Activated CD4-positive, alpha-beta T cell treated with anti-CD3 and anti-CD28 coated beads, Interleukin-2, amount 50 U/mL, for 4 hours (primary cell): ENCODE measurements around the gene NTN3.

Experiments
- DNase-seq, 2 experiments: peaks; one replicate each; pipeline ENCODE4 v3.0.0-alpha.2; 2020

The NTN3 gene

GRCh38 chr16:2480948-2481347, 9.9 kb downstream of the NTN3 start:
- no peak for DNase-seq

GRCh38 chr16:2481676-2482075, 10.6 kb downstream of the NTN3 start:
- no peak for DNase-seq

DNA sequence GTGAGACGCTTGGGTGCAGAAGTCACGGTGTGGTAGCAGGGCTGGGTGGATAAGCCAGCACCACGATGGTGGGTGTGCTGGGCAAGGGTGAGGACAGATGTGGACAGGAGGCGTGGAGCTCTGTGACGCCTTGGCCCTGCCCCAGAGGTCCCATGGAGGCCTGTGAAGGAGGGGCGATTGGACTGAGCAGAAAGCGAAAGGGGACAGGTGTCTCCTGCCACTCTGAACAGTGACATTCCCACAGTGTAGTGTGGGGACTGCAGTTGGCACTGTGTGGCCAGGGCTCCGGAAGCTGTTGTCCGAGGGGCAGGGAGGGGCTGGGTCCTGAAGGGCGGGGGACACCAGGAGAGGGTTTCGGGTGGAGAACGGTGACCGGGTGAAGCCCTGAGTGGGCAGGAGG, 11.2 kb downstream of the NTN3 start:
- no peak for DNase-seq

DNA sequence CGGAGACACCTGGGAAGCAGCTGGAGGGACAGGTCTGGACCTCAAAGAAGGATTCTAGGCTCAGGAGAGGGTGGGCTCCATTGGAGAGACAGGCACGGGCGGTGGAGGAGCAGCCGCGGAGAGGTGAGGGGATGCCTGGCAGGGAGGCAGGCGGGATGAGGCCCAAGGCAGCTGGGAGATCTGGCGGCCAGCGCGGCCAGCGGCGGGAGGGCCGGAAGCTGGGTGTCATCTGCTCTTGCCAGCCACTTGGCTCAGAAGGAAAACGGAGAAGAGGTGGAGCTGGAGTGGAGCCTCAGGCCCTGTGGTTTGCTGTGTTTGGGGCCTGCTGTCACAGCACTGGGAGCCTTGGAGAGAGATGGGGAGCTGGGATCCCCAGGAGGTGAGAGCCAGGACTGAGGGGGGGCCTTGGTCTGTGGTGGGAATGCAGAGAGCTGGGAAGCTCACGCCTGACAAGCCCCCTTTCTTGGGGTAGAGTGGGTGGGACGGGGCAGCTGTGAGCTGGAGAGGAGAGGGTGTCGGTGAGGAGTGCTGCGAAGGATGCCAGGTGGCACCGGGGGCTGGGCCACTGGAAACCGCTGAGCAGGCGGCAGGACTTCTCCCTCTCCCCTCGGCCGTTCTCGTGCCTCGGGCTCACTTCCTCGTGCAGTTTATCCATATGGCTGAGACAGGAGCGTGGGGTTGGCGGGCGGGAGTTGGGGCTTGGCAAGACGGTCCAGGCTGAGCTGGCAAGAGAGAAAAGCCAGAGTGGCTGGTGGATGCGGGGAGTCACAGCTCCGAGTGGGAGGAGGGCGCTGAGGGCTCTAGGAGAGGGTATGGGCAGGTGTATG, 11.8 kb downstream of the NTN3 start:
- no peak for DNase-seq

GRCh38 chr16:2483939-2484897, 13.1 kb downstream of the NTN3 start:
- DNase-seq = no peak

DNA sequence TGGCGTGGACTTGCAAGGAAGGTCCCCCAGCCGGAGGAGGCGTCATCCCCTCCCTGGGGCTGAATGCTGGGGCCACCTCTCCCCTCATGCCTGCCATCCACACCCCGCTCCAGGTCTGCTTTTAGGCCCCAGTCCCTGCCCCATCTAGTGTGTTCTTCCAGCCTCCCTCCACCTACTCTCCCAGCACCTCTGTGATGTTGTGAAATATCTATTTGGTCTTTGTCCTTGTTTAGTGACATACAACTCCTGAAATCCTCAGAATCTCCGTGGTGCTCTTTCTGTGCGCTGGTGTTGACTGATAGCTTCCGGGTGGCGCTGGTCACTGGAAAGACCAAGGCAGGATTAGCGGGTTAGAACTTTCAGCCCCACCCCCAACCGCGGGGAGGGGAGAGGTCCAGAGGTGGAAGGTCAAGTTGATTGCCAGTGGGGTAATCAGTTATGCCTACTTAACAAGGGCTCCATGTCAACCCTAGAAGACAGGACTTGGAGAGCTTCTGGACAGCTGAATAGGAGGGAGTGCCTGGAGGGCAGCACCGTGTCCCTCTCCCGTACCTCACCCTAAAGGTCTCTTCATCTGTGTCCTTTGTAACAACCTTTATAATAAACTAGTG, 13.9 kb downstream of the NTN3 start:
- no peak for DNase-seq

DNA sequence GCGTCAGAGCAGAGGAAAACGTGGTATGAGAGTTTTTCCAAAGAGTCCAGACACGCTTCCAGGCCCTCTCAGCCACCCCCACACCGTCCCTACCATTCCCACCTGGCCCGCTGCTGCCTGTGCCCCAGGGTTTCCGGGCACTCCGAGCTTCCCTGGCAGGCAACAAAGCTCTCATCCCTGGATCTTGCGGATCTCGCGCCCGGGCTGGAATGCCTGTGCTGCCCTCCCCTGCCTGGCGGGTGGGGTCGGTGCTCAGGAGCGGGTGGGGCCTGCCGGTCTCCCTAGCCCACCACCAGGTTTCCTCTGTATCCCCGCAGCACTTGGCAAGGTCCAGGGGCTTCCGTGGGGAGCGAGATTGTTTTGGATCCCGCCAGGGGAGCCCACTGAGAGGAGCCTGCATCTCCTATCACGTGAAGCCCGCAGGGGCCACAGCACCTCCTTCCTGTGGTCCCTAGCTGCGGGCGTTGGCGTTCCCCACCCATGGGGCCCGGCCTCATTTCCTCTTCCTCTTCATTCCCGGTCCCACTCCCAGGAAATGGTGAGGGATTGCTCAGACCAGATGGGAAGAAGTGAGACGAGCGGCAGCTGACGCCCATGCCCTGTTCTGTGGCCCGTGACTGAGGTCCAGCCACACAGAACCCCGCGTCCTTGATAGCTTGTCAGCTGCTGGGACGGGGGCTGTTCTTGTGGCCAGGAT, 14.9 kb downstream of the NTN3 start:
- DNase-seq = no peak

GRCh38 chr16:2486645-2487516, 15.8 kb downstream of the NTN3 start:
- peak; percentile 77 to 81 for DNase-seq

GRCh38 chr16:2487517-2487842, 16.4 kb downstream of the NTN3 start:
- no peak for DNase-seq

- no peak for DNase-seq
These were observed 16.9 kb downstream of the NTN3 start for GRCh38 chr16:2487903-2488531.

DNA sequence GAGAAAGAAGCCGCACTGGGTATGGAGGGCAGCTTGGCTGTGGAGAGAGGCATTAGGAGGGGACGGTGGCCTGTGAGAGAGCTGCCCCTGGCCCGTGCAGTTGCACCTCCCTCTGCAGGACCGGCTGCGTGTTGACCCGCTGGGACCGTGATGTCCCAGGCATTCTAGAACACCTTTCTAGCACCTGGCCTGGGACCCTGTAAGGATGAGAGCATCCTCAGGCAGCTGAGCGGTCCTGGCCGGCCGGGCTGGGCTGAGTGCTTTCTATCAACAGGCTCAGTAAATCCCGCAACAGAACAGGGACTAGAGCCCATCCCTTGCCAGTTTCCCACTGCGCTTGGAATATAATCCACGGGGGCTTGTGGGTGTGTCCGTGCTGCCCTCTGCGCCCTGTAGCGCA, 18.5 kb downstream of the NTN3 start:
- DNase-seq = no peak

DNA sequence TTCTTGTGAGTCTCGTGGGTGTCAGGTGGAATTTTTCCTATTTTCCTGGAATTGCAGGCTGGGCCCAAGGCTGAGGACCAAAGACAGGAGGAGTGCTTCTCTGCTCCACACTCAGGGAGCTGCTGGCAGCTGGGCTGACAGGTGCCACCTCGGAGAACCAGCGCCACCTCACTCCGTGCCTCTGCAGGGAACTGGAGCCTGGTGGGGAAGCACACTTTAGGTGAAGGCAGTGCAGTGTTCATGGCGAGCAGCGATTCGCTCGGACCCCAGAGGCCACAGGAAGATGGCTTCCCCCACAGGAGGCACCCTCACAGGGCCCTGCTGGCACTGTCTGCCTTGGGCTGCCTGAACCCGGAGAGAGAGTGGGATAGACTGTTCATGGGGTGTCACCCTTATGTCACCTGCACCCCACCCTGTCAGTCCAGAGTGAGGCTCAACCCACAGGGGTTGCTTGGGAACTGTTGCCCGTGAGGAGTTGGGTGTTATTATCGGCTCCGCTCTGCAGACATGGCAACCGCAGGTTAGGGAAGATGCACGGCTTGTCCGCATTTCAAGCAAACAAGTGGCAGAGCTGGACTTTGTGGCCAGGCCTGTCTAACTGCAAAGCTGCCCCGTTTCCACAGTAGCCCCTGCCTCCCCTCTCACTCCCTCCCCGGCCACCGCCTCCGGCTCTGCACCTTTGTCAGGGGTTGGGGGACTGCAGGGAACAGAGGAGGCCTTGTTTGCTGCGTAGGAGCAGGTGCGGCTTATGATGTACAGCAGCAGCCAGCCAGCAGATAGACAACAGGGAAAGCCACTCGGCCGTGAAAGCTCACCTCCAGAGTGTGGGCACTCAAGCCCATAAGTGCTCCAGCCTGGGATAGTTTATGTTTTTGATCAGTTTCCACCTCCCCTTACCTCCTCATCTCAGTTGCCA, 19.4 kb downstream of the NTN3 start:
- DNase-seq = no peak

DNA sequence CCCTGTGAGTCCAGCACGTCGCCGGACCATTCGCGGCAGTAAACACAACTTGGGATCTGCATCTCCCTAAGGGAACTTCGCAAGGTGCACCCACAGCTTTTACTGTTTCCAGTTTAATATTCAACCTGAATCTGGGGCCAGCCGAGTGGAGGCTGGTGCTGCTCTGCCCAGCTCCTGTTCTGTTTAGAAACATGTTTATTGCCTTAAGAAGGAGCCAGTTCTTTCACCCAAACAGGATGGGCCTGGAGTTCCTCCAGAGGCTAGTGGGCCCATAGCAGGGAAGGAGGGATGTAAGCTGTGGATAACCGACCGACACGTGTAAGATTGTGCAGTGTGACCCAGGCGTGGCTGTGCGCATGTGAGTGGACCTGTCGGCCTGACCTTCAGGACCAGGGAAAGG, 21.2 kb downstream of the NTN3 start:
- DNase-seq = no peak

DNA sequence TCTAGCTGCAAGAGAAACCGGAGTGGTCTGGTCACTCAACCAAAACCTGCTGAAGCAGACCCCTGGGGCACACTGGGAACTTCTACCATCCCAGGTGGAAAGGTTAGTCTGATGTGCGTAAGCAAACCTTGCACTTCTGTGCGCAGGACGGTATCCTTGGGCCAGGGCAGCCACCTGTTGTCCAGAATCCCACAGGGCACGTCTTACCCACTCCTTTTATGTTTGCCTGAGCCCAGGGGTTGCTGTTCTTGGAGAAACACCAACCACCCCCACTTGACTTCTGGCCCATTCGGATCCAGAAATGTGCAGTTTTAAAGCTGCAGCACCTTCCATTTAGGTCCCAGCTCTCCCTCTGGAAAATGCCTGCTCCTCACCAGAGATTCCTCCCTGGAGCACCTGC, 22.5 kb downstream of the NTN3 start:
- DNase-seq = no peak

DNA sequence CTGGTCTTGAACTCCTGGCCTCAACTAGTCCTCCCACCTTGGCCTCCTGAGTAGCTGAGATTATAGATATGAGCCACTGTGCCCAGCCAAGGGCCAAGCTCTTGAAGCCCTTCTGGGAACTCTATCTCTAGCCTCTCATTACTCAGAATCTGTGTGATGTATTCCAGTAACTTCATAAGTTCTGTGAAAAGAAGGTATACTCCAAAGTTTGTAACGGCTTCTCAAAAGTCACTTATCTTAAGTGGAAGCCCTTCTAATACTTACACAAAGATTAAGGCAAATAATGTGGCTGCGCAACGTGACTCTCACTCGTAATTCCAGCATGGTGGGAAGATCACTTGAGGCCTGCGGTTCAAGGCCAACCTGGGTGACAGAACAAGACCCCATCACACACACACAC, 23.5 kb downstream of the NTN3 start:
- no peak for DNase-seq

GRCh38 chr16:2495041-2495440, 23.9 kb downstream of the NTN3 start:
- DNase-seq = no peak

GRCh38 chr16:2496223-2497115, 25.4 kb downstream of the NTN3 start:
- no peak for DNase-seq

- no peak for DNase-seq
These were observed 26.1 kb downstream of the NTN3 start for GRCh38 chr16:2497116-2497630.
